GM18519 (cell line): Measurements from ENCODE around the gene APBB2.
"Not testable (repeated sequence)": the region's sequence is repeated elsewhere in the genome, so short reads cannot be mapped to it uniquely, and the experiment has no call there.

Experiments
- ATAC-seq: cut with Tn5 transposase; IDR thresholded peaks from one replicate; pipeline ENCODE4 v1.9.1; 2021; ENCODE audit warnings: mild to moderate bottlenecking, moderate library complexity; ENCODE audit not compliant: unreplicated experiment, low FRiP score

The APBB2 gene

DNA sequence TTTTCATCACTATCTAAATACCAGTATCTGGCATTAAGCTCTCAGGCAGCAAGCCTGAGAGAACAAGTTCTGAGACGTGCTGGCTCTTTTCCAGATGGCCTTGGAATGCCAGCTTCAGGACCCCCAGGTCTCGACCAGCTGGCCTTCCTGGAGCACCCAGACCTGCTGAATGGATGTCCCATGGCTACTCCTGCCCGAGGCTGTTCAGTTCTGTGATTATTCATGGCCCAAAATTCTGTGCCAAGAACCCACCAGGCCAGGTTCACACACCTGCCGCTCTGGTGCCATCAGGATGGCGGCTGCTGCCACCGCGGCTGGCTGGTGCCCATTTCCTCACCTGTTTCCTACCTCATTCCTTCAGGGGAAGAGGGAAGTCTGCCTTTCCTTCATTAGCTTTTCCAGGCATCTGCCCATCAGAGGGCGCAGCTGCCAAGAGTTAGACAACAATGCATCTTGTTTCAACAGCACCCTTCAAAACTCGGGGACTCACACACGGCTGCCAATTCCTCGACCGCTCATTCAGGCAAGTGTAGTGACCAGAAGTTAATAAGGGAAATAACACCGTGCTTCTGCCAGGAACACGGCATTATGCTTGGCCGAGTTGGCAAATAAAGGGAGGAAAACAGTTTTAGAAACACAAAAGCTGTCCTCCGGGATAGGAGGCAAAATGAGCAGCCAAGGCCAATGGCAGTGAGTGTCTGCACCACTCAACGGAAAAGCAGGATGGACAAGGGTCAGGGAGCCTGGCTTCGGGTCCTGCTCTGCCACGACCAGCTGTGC lies 290.8 kb downstream of the APBB2 start:
- no peak for ATAC-seq

DNA sequence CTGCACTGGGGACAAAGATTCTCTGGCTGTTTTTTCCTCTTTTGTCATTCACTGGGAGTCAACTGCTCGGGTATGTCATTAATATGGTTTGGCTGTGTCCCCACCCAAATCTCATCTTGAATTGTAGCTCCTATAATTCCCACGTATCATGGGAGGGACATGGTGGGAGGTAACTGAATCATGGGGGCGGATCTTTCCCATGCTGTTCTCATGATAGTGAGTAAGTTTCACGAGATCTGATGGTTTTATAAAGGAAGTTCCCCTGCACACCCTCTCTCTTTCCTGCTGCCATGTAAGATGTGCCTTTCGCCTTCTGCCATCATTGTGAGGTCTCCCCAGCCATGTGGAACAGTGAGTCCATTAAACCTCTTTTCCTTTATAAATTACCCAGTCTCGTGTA lies 294.4 kb downstream of the APBB2 start:
- ATAC-seq: not testable (repeated sequence)

DNA sequence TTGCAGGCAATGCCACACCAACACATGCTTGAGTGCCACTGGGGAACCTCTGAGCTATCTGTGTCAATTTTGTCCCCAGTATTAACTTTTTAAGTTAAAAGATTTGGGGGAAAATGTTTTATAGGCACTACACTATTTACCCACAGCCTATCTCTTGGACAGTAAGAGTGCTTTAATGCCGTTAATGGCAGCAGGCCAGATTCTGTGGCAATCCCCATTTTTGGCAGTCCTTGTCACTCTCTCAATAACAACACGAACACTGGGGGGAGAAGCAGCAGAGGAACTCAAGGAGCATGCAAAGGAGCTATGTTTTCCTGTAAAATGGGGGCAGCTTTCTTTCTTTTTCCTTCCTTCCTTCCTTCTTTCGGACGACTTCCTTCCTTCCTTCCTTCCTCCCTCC lies 296.0 kb downstream of the APBB2 start:
- no peak for ATAC-seq

DNA sequence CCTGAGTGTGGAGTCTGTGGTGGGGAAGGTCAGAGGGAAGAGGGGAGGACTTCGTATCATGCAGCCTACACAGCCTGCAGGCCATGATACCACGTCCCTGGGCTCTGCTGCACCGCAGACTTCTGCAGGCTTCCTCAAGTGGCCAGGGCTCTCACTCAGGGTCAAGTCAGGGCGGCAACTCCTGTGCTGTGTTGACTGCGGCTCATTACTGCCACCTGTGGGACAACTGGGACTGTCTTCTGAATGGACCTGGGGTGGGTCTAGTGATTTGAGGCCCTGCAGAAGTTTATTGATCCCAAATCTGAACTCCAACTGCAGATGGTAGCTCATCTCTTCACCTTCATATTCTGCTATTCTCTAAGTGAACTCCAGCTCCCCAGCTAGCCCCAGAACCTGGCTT lies 297.5 kb downstream of the APBB2 start:
- ATAC-seq: peak; percentile 58

DNA sequence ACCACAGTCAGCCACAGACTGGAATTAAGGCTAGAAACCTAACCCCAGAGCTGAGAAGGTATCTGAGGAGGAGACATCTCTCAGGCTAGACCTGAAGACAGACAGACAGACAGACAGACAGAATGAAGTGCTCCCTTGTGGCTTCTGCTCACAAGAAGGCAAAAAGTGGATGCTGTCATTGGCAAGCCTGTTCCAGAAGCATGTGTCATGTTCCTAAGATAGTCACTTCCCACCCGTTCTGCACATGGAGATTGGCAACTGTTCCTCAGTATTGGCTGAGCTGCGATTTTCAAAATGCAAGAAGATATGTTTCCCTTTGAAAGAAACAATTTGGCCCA lies 298.2 kb downstream of the APBB2 start:
- ATAC-seq: no peak

DNA sequence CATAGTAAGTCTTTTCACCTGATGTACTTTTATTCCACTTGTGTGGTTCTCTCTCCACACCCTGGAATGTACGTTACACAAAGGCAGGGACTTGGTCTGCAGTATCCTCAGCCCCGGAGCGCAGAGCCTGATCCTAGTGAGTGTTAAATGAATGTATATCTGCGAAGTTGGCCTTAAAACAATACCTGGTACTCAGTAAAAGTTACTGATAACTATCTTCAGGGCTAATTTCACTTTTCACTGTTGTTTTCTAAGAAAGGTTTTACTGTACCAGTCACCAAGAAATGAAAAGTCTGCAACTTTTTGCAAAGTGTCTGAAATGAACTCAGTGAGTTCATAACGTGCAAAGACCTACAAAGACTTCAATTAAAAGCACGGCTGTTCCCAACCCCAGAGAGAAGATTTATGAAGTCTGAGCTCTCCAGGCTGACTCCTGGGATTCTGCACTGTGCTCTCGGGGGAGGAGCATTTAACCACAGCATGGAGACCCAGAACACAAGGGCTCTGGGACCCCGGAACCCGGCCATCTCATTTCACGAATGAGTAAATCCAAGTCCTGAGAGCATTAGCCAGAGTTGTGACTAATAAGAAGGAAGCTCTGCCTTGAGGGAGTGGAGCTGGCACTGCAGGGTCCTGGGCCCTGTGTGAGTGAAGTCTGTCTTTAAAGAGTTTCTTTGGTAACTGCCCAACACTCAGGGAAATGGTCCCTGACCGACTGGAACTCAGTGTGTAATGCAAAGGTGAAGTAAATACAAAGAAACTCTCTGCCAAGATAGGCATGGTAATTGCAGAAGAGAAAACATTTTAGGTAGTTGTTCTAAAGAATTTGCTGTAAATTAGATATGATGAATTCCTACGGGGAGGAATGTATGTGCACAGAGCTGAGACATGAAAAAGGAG lies 298.8 kb downstream of the APBB2 start:
- no peak for ATAC-seq

DNA sequence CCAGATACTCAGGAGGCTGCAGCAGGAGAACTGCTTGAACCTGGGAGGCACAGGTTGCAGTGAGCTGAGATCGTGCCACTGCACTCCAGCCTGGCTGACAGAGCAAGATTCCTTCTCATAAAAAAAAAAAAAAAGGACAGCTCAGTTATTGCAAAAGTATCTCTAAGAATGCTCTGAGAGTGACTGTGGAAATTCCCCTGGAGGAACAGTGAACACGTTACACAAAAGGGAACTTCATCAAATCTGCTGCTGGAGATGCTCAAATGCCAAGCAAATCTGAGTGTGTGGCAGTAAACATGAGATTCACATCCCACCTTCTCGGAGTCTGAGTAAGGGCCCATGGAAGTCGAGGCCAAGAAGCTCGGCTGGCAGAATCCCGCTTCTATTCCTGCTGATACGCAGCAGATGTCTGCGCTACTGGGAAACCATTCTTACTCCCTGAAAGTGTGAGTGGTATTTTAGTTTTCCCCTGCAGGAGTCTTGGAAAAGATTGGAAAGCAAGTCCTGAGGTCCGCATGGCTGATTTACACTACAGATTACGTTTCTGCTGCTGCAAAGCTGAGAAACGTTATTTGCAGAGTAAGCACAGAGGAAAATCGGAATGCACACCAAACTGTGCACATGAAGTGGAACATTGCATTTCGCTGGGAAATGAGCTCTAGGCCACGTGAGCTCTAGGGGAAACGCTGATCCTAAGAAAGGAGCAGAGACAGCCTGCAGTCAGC lies 301.7 kb downstream of the APBB2 start:
- ATAC-seq: no peak

DNA sequence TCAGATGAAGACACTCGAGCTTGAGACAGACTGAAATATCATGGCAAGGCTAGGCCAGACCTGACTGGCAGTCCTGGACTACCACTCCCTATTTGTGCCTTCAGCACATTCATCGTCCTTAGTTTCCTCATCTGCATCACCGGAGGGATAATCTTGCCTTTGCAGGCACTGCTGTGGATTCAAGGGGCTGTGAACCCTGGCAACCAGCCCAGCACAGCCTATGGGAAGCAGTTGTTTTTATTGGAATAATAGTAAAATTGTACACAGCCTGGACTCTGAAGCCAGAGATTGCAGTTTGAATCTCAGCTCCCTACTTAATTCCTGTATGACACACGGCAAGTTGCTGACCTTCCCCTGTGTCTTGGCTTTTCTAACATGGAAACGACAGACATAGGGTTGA lies 303.6 kb downstream of the APBB2 start:
- no peak for ATAC-seq

DNA sequence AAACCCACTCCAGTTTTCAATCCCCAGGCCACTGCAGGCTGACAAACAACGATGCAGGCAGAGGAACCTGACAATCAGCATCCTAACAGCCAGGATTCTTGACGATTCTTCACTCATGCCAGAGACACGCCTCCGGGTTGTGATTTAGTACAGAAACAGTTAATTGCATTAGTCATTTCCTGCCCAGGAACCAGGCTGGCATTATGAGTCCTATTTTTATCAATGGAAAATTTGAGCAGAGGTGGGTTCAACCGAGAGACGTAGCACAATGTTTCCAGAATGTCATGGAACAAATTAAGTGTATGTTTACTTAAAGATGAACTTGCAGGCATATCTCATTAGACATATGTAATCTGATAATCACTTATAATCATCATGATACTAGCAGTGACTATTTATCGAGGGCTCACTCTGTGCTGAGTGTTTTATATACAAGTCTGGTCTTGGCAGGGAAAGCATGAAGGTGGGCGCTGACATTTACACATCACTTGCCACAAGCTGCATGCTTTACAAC lies 304.9 kb downstream of the APBB2 start:
- no peak for ATAC-seq

DNA sequence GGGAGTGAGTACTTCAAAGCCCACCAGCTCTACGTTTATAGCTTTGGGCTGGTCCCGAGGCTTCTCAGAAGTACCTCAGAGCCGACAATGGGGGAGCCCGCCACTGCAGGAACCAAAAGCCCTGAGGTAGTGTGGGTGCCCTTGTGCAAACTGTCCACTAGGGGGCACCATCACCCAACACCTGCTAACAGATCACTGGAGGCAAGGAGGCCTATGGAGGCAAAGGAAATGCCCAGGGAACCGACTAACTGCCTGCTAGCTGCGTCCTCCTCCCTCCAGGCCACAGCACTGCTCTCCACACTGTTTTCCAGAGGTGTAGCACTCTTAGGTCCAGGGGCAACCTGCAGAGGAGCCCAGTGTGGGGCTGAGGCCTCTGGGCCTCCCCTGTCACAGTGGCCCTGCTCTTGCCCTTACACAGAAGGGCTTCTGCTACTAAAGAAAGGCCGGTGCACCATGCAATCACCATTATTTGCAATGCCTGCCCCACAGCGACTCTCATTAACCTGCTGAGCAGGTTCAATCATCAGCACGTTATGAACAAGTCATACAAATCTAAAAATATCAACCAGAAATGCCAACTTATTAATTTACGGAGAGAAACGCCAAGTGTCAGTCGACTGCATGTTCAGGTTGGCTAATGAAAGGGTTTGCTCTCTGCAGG lies 305.5 kb downstream of the APBB2 start:
- ATAC-seq: peak; percentile 83

DNA sequence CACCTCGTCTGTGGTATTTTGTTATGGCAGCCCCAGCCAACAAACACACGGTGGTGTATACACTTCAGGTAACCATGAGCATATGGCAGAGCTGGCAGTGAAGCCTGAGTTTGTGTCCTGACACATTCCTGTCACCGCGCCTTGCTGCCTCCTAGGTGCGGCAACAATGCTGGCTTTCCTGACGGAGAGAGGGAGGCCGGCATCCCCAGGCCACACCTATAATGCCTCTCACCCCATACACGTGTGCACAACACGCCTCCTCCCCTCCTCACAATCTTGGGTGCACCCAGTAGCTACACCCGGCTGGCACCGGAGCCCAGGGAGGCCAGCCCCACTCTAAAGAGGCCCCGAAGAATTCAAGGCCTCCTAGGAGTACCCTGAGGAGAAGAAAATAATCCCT lies 306.0 kb downstream of the APBB2 start:
- ATAC-seq: peak; percentile 16

DNA sequence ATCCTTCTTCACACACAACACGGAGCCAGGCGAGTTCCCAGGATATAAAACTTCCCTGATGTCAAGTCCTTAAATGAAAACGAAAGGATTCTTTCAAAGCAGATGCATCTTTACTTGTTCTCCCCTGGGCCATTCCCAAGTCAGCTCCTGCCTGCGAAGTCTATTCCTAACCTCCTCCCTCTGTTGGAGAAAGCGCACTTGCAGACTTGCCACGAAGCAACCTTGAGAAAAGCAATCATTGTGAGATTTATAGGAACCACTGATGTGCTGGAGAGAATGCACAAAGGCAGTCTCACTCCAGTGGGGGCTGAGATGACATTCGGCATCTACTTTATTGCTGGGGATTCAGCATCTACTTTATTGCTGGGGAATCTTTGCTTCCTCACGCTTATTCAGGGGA lies 308.9 kb downstream of the APBB2 start:
- ATAC-seq: no peak

DNA sequence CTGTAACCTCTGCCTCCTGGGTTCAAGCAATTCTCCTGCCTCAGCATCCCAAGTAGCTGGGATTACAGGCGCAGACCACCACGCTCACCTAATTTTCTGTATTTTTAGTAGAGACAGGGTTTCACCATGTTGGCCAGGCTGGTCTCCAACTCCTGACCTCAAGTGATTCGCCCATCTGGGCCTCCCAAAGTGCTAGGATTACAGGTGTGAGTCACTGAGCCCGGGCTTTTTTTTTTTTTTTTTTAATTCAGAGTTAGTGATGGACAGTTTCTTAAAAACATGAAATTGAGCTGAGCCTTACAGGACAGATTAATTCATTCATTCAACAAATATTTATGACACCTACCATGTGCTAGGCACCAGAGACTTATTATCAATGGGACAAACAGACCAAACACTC lies 313.8 kb downstream of the APBB2 start:
- not testable (repeated sequence) for ATAC-seq

DNA sequence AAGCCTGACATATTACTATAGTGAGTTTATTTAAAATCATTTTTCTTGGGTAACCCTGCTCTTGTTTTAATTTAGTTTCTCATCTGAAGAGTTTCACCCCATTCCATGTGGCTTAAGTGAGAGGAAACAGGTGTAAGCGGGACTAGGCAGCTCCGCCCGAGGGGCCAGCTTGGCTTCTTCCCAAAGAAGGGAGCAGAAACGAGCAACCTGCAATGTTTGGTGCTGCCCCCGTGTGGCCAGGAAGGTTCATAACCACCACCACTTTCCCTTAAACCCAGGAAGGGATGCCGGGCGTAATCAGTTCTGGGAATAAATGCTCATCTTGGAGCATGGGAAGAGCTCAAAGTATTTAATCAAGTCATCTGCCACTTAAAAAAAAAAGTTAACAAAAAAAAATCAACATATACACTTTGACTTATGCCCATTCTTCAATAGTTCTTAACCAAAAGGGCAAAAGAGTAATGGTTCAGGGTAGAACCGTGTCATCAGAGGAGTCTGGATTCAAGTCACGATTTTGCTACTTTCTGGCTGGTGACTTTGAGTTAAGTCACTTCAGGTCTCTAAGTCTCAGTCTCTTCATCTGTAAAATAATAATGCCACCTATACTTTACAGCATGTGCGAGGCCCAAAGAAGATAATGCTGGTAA lies 316.7 kb downstream of the APBB2 start:
- no peak for ATAC-seq

DNA sequence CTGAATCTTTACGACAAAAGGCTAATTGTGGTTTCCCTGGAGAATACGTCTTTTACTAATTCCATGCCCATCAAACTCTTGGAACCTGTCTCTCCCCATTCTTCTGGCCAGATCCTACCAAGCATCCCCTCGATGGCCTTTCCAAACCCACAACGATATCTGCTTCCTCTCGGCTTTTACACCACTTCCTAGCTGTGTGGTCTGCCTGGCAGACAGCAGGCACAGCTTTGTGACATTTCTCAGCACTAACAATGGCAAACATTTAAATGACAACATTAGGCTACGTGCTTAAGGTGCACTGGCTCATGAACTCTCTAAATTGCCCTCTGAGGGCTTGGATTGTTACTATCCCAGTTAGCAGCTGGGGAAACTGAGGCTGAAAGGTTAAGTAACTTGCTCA lies 323.6 kb downstream of the APBB2 start:
- no peak for ATAC-seq

DNA sequence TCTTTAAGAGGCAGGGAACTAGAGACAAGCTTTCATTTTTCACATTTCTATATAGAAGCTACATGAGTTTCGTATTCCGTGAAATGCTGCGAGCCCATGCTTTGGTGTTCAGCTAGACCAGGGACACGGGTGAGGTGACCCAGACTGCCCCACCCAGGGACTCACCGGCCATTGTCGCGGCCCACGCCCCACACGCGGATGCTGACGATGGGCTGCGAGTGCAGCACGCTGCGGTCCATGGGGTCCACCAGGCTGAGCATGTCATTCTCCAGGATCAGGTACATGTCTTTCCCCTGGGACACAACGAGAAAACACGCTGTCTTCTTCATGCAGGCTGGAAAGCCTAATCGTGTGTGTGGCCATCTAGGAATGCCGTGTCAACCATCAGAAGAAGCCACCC lies 324.1 kb downstream of the APBB2 start:
- ATAC-seq: no peak

DNA sequence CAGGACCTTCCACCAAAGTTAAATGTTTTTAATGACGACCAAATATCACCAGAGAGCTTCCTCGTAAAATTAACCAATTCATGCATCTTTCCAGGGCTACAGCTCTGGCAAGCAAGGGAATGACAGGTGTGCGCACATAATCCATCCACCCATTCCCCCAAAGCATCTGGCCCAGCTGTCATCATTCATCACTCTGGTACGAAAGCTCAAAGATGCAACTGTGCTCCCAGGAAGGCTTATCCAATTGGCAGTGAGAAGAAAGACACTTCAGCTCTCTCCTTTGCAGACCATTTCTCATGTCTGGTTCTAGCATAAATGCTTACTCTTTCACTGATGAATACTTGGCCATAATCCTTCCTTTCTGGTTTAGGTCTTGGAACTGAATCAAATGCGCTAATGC lies 325.4 kb downstream of the APBB2 start:
- no peak for ATAC-seq

DNA sequence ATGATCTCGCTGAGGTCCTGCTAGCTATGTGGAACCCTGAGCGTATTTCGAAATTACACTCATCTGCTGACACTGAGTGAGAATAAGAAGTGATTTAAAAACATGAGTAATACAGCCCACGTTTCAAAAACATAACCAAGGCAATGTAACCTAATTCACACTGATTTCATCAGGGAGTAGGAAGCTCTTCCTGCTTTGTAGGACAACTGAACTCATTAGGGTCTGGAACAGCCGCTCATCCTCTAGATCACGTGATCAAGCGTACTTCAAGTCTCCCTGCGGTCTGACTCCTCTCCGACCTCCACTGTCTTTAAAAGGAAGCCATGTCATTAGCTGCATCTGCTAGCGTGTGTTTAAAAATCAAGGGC lies 326.6 kb downstream of the APBB2 start:
- no peak for ATAC-seq

DNA sequence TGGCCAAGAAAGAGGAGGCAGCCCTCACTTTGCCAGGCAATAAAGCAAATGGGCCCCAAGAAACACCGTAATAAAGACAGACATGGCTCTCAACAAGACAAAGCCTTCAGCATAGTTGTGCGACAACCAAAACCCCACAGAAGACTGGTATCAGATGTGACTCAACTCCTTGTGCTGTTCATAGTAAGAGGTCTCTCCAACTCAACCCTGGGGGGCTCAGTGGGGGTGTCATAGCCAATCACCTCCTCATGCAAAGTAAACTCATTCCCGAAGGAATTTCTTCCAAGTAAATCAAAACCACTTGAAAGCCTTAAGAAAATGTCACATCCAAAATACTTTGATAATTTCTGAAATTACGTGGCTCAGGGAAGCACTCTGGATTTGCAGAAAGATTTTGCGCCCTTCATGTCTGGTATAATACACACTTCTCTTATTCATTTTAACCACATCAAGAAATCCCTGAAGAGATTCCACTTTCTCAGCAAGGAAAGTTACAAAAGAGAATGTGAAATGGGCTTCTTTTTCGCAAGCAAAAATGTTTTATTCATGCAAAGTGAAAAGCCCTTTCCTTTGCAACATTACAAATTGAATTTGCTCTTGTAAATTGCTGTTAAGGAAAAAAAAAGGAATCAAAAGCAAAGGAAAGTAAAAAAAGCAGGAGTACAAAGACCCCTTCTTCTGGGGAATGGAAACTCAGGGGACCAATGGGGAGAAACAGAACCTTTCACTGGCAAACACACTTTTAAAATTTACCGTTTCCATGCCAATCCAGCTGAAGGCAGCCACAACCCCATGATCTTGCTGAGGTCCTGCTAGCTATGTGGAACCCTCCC lies 327.2 kb downstream of the APBB2 start:
- no peak for ATAC-seq
